Measurements from ENCODE around the gene CDH16. TPM values are rescaled to one million over a fixed set of nuclear protein-coding genes. Genes with fewer than 3 reads are reported as not detected.
A peak's percentile ranks its signal among the peaks of the same experiment; 100 is the strongest.

Gene CDH16
- total and polyA plus RNA-seq, 7 donors = 0.53 to 3.3 (median 0.75) TPM; not detected in 2

DNA sequence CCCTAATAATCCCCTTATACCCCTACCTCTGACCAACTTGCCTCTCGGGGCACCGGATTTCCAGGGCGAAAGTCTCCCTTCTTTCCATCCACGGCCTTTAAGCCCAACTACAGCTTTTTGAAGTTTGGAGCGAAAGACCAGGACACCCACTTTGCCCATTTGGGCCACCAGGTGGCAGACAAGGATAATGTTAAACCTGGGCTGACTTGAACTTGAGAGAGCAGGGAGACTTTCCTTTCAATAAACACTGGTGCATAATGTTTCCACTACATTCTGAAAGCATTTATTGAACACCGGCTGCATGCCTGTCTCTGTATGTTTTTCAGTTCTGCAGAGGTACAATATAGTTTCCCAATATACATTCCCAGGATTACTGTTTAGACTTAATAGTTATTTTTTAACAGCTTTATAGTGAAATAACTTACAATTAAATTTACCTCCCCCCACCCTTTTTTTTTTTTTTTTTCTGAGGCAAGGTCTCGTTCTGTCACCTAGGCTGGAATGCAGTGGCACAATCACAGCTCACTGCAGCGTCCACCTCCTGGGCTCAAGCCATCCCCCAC lies 35.5 kb upstream of the CDH16 start:
- H3K9me3 ChIP-seq = peaks cover 8% of the 10 kb centered on the region
- peaks cover 0 to 6% of the 10 kb centered on the region in 2 donors for H3K36me3 ChIP-seq (ENCODE audit: insufficient read depth in 1 of 2, low read depth in 1 of 2)
- peak; percentile 77 to 82 for DNase-seq
- WGBS, 3 donors = 10 to 31% (median 19%) methylated on average over 8 of the region's 8 CpGs
- peak overlapping the region; percentile 91 for H3K27ac ChIP-seq
- intact Hi-C loops (cut with DNase I) = loop anchor here in 1 of 2 donors (10.0 kb wide), 1 partner anchor 59 kb away; no protein-coding TSS in a partner anchor
- H3K4me1 ChIP-seq = peaks cover 19% of the 10 kb centered on the region
- TF ChIP-seq, protein P1, sequence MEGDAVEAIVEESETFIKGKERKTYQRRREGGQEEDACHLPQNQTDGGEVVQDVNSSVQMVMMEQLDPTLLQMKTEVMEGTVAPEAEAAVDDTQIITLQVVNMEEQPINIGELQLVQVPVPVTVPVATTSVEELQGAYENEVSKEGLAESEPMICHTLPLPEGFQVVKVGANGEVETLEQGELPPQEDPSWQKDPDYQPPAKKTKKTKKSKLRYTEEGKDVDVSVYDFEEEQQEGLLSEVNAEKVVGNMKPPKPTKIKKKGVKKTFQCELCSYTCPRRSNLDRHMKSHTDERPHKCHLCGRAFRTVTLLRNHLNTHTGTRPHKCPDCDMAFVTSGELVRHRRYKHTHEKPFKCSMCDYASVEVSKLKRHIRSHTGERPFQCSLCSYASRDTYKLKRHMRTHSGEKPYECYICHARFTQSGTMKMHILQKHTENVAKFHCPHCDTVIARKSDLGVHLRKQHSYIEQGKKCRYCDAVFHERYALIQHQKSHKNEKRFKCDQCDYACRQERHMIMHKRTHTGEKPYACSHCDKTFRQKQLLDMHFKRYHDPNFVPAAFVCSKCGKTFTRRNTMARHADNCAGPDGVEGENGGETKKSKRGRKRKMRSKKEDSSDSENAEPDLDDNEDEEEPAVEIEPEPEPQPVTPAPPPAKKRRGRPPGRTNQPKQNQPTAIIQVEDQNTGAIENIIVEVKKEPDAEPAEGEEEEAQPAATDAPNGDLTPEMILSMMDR (IDR thresholded peaks at IDR 0.05) = peak; percentile 83
- no peaks in the 10 kb centered on the region for H3K27me3 ChIP-seq (ENCODE audit: insufficient read depth in 3 of 3, low read length in 2 of 3)
- H3K4me3 ChIP-seq = peak overlapping the region; percentile 1
- ATAC-seq = peak; percentile 62 to 79 (median 64)

DNA sequence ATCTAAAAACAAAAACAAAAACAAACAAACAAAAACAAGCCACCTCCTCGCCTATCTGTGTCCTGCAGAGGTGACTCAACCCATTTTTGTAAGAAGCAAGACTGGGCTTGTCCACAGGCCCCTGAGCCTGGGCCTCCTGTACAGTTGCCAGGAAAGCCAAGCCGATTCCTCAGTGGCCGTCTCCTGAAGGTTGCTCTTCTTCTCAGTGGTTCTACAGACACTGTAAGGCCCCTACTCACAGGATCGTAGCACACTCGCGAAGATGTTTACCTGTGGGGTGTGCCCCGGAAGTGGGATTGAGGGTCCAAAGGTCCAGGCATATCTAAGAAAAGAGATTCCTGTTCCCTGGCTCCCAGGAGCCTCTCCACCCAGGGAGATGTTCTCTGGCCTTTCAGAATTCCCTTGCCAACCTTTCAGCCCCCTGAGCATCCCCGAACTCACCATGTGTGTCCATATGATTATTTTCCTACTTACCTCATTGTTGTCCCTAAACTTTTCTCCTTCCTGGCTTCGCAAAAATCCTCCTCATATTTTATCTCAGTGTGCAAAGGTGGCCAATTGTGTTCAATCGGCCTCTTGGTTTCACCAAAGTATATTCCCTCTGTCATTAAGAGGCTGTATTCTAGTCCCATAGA lies 34.9 kb upstream of the CDH16 start:
- DNase-seq = no peak

DNA sequence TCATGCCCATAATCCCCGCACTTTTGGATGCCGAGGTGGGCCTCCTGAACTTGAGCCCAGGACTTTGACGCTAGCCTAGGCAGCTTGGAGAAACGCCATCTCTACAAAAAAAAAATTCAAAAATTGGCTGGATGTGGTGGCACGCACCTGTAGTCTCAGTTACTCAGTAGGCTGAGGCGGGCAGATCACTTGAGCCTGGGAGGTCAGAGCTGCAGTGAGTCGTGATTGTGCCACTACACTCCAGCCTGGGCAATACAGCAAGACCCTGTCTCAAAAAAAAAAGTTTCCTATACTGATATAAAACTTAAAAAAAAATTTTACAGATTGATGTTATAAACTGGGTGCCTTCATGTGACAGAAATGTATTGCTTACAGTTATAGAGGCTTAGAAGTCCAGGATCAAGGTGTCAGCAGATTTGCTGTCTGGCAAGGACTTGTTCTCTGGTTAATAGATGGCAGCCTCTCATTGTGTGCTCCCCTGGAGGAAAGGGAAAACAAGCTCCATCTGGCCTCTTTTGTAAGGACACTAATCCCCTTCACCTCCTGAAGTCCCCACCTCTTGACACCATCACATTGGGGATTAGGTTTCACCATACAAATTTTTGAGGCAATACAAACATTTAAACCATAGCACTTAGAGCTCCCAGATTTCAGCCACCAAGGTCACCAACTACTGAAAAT lies 33.9 kb upstream of the CDH16 start:
- WGBS, 3 donors = 41 to 75% (median 53%) methylated on average over 7 of the region's 7 CpGs
- peaks cover 8% of the 10 kb centered on the region for H3K9me3 ChIP-seq
- H3K4me1 ChIP-seq = peaks cover 13% of the 10 kb centered on the region
- no peak for DNase-seq
- TF ChIP-seq, protein P1 (IDR thresholded peaks at IDR 0.05) = no peak
- intact Hi-C loops (cut with DNase I) = loop anchor here in 1 of 2 donors (10.0 kb wide), 1 partner anchor 58 kb away; no protein-coding TSS in a partner anchor
- no peak for ATAC-seq
- H3K36me3 ChIP-seq (ENCODE audit: insufficient read depth in 1 of 2, low read depth in 1 of 2) = peaks cover 0 to 6% of the 10 kb centered on the region in 2 donors
- no peaks in the 10 kb centered on the region for H3K27me3 ChIP-seq (ENCODE audit: insufficient read depth in 3 of 3, low read length in 2 of 3)
- H3K27ac ChIP-seq = peak overlapping the region; percentile 91
- H3K4me3 ChIP-seq = peak overlapping the region; percentile 4

More for the DNA sequence above, 34.9 kb upstream of the CDH16 start:
- H3K27ac ChIP-seq = peak overlapping the region; percentile 91
- peaks cover 8% of the 10 kb centered on the region for H3K9me3 ChIP-seq
- TF ChIP-seq, protein P1 (IDR thresholded peaks at IDR 0.05) = no peak
- H3K4me3 ChIP-seq = peak overlapping the region; percentile 1
- intact Hi-C loops (cut with DNase I) = loop anchor here in 1 of 2 donors (10.0 kb wide), 1 partner anchor 59 kb away; no protein-coding TSS in a partner anchor
- no peaks in the 10 kb centered on the region for H3K27me3 ChIP-seq (ENCODE audit: insufficient read depth in 3 of 3, low read length in 2 of 3)
- H3K4me1 ChIP-seq = peaks cover 13% of the 10 kb centered on the region
- peaks cover 0 to 6% of the 10 kb centered on the region in 2 donors for H3K36me3 ChIP-seq (ENCODE audit: insufficient read depth in 1 of 2, low read depth in 1 of 2)
- 66 to 82% (median 66%) methylated on average over 10 of the region's 10 CpGs for WGBS, 3 donors
- ATAC-seq = peak in 3 of 4 donors; percentile 22 to 66 (median 26)

DNA sequence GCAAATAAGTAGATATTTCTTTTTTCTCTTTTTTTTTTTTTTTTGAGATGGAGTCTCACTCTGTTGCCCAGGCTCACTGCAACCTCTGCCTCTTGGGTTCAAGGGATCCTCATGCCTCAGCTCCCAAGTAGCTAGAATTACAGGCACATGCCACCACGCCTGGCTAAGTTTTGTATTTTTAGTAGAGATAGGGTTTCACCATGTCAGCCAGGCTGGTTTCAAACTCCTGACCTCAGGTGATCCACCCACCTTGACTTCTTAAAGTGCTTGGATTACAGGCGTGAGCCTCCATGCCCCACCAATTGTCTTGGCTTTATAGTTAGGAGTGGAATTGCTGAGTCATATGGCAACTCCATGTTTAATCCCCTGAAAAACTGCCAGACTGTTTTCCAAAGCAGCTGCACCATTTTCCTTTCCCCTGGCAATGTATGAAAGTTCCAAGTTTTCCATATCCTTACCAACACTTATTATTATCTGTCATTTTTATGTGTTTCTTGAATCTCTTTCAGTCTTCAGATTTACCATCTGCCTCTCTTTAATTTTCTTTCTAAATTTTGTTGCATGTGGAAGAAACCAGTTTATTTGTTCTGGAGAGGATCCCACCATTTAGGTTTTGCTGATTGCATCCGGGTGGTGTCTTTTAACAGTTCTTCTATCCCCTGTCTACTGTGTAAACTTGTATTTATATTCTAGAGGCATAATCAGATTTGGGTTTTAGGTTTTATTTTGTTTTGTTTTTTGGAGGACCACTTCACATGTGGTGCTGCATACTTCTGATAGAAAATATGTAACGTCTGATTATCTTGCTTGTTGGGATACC lies 32.5 kb upstream of the CDH16 start:
- no peaks in the 10 kb centered on the region for H3K27me3 ChIP-seq (ENCODE audit: insufficient read depth in 3 of 3, low read length in 2 of 3)
- H3K36me3 ChIP-seq (ENCODE audit: insufficient read depth in 1 of 2, low read depth in 1 of 2) = peaks cover 0 to 6% of the 10 kb centered on the region in 2 donors
- H3K27ac ChIP-seq = peak overlapping the region; percentile 91
- H3K9me3 ChIP-seq = peaks cover 8% of the 10 kb centered on the region
- peak overlapping the region; percentile 77 for H3K4me3 ChIP-seq
- H3K4me1 ChIP-seq = peaks cover 13% of the 10 kb centered on the region
- peak; percentile 2 to 37 (median 10) for ATAC-seq
- DNase-seq = no peak
- intact Hi-C loops (cut with DNase I) = loop anchor here in 1 of 2 donors (10.0 kb wide), 1 partner anchor 56 kb away; no protein-coding TSS in a partner anchor
- 52 to 61% (median 60%) methylated on average over 4 of the region's 4 CpGs for WGBS, 3 donors
- TF ChIP-seq, protein P1 (IDR thresholded peaks at IDR 0.05) = no peak

All from psoas muscle (tissue), 8 donors.